HG02981 (cell line): Measurements from ENCODE around the gene ARHGAP10.
"Not testable (repeated sequence)": the region's sequence is repeated elsewhere in the genome, so short reads cannot be mapped to it uniquely, and the experiment has no call there.

Experiments
- ATAC-seq: cut with Tn5 transposase; IDR thresholded peaks from one replicate; pipeline ENCODE4 v1.9.1; 2021; ENCODE audit warnings: mild to moderate bottlenecking, moderate library complexity; ENCODE audit not compliant: unreplicated experiment

ARHGAP10 gene

DNA sequence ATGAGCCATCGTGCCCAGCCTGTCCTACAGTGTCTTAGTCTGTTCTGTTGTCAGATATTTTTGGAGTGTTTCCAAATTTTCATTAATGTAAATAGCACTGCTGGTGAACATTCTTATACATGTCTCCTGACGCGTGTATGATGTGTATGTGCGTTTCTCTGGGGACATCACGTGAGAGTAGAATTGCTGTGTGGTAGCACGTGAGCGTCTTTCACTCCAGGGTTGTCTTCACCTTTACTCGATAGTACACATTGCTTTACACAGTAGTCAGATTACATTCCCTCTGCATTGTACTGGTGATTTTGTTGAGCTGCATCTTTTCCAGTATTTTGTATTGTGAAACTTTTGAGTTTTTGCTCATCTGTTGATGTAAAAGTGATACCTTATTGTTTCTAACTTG lies 60.0 kb downstream of the ARHGAP10 start:
- no peak for ATAC-seq

DNA sequence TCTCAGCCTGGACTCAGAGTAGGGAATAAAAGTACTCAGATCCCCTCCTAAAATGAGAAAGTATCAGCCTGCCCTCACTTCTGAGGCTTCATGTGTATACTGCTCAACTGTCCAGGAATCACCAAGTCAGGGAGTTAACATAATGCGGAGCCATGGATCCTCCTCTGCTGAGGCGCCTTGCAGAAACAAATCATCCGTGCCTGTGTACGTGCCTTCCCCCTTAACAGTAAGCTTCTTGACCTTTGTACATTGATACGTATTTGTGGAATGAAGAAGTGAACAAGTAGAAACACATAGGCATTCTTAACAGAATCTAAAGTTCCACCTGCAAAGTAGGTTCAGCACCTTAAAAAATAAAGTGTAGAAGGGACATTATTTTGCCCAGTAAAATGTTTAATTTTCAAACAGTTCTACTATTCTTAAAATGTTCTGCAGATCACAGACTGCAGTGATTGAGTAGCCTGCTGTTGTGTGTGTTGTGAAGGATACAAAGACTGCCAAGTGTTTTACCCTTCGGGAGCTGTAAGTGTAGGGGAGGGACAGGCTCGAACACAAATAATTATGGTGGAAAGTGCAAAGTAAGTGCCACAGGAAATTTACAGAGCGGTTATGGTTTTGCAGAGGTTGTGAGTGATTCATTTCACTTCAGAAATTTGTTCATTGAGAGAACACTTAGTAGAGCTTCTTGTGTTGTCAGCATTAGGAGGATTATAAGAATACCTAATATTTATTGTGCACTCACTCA lies 61.9 kb downstream of the ARHGAP10 start:
- peak; percentile 28 for ATAC-seq

DNA sequence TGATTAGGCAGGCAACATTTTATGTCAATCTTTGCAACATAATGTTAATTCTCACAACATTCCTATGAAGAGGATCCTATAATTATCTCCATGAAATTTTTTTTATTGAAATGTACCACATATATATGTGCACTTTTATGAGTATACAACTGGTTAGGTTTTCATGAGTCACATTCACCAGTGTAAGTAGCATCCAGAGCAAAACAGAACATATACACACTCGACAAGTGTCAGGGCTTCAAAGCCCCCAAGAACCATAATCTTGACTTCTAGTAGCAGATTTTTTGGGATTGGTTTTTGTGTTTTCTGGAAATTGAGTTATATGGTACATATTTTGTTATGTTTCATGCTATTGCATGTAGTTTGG lies 62.4 kb downstream of the ARHGAP10 start:
- no peak for ATAC-seq

DNA sequence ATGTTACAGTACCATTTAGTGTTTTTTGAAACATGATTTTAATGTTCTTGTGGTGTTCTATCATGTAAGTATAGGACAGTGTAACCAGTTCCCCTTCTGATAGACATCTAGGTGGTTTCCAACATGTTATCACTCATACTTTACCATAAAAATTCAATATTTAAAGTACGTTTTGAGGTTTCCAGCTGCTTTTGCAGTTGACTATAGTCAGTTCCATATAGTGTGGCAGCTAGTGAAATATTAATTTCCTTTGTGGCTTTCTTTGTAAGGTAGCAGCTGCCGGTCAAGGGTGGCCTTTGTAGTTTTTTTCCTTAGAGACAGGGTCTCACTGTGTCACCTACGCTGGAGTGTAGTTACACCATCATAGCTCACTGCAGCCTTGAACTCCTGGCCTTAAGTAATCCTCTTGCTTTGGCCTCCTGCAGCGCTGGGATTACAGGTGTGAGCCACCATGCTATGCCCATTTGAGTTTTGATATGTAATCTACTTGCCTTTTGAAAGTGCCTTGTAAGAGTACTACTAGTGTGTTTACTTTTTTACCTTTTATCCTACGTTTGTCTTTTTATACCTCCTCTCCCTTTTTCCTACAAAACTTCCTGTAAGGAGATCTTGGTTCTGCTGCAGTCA lies 63.0 kb downstream of the ARHGAP10 start:
- ATAC-seq = peak; percentile 81

DNA sequence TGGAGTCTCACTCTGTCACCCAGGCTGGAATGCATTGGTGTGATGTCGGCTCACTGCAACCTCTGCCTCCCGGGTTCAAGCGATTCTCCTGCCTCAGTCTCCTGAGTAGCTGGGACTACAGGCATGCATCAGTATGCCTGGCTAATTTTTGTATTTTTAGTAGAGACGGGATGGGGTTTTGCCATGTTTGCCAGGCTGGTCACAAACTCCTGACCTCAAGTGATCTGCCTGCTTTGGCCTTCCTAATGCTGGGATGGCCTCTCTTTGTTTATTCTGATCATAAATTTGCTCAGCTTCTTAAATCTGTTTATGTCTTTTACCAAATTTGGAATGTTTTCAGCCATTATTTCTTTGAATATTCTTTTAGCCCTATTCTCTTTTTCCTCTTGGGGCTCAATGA lies 67.2 kb downstream of the ARHGAP10 start:
- ATAC-seq = not testable (repeated sequence)

DNA sequence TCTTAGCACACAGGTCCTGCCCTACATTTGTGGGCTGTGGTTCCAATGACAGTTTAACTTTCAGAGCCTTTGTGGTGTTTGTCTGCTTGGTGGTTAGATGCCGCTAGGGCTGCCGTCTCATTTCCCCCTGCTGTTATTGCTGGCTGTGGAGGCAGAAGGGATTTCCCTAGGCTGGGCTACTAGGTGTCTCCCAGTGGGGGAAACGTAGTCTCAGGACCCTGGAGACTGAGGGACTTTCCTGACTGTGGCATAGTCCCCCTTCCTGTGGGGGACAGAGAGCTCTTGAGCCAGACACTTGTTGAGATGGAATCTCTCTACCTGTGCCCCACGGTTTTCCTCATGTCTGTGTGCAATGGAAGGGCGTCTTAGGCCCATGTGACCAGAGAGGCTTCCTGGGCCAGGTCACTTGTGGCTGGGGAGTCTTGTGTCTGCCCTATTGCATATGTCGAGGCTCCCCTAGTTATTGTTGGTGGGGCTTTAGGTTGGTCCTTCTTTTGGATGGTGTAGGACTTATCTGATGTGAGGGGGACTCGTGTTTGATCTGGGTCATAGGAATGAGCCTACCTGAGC lies 68.2 kb downstream of the ARHGAP10 start:
- peak; percentile 96 for ATAC-seq

DNA sequence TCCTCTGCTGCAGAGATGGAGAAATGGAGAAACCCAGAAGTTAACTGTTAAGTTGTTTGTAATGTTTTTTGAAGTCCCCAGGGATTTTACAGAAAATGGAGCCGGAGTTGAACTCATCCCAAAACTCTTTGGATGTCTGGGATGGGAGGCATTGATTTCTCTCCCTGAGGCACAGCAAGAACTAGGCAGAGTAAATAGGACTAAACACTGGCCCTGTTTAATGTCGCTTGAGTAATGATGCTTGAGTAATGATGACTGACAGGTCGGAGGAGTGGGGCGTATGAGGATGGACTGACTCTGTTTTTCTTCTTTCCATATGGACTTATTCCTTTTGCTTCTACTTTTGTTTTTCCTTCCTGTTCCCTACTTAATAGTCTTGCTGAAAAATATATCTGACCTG lies 69.9 kb downstream of the ARHGAP10 start:
- no peak for ATAC-seq

DNA sequence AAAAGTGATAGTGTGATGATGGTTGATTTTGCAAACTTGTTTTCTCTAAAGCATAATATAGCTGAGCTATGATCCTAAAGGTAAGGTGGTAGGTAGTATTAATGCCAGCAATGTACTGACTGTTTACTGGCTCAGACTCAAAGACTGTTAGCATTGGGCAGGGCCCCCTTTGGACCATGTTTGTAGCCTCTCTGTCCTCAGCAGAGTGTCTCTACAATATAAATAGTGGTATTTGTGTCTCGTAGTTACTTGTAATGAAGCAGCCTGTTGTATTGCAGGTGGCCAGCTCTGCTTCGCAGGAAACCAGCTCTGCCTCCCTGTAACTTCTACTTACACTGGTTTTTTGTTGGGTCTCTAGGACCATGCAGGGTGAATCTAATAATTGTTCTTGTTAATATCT lies 70.5 kb downstream of the ARHGAP10 start:
- ATAC-seq = no peak

DNA sequence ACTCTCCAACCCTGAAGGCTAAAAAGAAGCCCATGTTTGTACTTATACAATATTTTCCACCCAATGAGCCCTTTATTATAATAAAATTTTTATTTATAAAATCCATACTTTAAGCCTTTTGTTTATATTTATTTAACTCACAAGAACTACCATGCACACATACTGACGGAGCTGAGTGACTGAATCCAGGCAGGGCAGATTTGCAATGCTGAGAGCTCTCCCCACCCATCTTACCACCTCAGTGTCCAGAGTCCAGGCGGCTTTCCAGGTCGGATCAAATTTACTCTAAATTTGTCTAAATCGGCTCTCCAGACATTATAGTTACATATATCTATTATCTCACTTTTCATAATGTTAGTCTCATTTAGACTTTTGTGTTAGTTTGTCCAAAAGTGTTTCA lies 74.1 kb downstream of the ARHGAP10 start:
- no peak for ATAC-seq

DNA sequence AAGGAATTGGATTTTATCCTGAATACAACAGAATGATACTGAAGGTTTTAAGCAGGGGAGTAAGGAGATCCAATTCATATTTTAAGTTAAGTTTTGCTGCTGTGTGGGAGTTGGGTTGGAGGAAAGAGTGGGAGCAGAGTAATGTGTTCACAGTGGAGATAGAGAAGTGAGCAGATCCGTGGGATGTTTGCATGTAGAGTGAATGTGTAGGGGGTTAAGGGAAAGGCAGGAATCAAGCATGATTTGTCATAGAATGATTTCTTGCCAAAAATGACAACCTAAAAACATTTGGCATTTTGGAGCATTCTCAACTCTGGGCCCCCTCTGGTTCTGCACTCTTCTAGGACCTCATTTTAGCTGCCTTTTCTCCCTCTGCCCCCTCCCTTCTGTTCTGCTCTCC lies 76.6 kb downstream of the ARHGAP10 start:
- no peak for ATAC-seq

DNA sequence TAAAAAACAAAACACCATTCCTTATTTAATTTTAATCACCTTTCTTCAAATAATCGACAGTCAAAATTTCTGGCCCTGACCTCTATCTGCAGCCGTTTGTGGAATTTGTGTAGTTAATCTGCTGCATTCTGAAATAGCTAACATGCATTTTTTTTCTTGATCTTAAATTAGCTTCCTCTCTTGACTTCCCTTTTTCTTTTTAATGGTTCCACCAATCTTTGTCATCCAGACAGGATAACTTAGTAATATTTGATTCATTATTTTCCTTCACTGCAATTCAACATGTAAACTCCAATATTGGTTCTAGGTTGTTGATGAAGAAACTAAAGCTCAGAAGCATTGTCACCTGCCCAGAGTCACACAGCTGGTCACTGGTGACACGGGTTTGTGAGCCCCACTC lies 77.3 kb downstream of the ARHGAP10 start:
- no peak for ATAC-seq

DNA sequence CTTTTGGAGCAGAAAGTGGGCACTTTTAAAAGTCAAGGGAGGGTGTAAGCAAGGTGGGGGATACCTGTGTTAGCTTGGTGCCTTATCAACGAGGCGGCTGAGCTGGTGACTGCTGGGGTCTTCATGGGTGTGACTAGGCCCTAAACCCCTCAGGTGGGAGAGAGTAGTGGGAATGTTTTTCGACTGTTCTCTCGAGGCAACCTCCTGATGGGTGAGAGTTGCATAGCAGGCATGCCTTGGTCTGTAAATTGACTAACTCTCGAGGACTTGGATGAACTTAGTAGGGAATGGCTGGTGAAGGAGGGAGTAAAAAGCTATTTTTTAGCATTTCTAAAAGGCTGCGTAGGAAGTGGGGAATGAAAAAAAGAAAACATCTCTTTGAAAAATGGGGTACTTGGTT lies 80.0 kb downstream of the ARHGAP10 start:
- ATAC-seq = no peak

DNA sequence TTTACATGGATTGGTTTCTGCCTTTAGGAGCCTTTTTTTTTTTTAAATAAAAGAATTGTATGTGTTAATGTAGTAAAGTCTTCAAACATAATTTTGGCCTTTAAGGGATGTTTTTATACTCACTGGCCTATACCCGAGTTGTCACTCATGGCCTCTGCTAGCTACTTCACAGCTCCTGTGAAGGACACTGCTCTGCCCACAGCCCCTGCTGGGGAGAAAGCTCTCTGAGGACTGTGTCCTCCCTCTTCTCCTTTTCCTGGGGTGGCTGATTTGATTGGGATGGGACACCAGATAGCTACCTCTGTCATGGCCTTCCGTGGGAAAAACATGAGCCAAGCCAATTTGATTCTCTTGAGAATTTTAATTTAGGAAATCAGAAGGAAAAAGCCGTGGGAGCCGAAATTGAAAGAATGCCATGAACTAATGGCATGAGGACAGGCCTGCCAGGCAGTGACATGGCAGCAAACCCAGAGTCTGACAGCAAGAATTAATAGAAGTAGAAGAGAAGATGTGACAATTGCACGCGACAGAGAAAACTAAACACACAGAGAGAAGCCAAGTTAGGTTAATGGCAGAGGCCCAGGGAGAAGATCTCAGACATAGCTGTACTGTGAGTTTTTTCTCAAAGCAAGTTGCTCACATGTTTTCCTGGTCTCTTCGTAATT lies 81.4 kb downstream of the ARHGAP10 start:
- ATAC-seq = no peak

DNA sequence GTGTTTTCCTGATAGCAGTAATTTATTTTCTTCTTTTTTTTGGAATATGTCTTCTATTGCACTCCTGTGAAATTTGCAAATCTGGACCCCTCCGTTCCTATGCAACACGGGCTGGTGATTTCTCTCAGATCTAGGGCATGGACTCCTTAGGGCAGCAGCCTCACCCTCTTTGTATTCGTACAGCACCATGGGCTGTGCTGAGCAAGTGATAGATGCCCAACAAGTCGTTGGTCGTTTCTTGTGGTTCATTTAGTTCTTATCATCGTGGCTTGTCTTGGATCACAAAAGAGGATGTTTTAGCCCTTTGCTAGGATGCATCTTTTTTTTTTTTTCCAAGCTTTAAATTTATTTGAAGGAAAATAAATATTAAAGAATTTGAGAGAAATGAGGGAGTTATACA lies 82.1 kb downstream of the ARHGAP10 start:
- ATAC-seq = no peak

DNA sequence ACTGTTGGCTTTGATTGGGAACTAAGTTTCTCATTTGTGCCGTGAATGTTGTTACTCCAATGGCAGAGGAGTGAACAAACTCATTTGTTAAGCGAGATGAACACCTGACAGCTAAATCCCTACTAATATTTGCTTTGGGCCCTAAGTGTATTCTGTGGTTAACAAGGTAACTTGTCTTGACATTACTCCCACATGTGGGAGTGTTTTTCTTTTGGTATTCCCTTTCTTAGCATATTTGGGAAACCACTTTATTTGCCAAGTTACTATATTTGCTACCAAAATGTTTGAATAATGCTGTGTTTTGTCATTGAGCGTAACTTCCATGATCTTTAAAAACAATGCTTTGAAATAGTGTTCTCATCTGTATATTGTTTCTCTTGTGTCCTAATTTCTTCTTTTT lies 82.5 kb downstream of the ARHGAP10 start:
- no peak for ATAC-seq

DNA sequence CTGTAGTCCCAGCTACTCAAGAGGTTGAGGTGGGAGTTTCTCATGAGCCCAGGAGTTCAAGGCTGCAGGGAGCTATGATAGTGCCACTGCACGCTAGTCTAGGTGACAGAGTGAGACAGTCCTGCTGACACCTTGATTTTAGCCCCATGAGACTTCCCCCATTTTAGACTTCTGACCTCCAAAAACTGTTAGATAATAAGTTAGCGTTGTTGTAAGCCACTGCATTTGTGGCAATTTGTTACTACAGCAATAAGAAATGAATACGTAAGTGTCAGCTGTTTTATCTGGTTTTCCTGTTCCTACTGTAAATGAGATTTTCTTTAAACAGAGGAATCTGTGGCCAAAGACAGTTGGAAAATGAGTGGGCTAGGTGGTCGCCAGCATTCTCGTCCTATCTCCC lies 83.9 kb downstream of the ARHGAP10 start:
- ATAC-seq = no peak

DNA sequence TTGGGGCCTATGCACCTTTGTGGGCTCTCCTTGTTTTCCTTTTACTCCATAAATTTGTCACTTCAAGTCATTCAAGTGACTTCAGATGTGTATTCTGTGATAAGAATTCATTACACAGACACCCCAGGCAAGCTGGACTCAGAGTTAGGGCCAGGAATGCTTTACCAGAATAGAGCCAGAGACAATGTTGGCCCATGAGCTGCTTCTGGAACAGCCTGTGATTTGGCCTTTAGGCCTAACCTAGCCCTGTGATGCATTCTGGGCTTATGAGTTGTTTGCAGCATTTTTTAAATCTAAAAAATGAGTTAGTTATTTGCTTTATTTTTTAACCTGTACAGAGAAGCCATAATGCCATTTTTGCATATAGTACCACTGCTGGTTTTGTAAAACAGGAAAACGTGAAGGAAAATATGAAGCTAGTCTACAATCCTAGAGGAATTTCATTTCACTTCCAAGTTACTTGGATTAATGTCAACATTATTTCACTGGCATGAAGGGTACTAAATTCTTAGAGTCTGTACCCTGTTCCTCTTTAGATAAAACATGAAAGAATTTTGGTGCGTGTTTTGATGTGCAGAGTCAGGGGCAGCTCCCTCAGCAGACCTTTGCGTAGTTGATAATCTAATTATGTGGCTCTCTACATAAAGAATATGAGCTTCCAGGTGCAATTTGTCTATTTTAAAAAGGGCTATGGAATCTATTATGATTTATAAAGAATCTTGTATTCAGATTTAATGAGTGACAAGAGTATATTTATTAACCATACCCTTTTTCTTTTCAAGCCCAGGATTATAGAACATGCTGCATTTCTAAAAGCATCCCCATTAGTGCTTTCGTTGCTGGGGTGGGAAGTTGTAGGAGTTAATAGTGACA lies 84.7 kb downstream of the ARHGAP10 start:
- ATAC-seq = no peak

DNA sequence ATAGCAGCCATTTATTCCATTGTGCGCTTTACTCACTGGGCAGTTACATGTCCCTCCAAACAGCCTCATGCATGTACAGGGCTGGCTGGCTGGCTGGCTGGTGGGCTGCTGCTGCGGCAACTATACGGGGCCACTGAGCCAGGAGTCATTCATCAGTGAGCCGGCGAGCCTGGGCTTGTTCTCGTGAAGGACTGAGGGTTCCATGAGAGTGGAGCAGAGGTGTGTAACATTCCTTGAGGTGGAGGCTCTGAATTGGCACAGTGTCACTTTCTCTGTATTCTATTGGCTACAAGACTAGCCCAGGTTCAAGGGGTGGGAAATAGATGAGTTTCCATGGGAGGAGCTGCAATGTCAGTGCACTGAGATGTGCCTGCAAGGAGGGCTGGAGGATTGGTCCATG lies 89.1 kb downstream of the ARHGAP10 start:
- ATAC-seq = no peak

DNA sequence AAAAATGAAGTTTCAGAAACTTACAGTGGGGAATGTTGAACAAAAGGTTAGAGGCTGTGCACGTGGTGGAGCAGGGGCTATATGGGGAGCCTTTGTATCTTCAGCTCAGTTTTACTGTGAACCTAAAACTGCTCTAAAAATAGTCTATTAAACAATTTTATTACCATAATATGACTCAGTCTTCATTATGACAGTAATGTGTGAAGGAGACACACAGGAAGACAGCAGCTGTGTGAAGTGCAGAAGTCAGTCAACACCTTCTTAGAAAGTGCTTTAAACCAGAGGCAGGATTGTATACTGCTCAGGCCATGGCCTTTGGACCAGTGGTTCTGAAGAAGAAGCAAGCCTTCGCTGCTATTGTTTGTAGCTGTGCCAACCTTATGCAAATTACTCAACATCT lies 89.7 kb downstream of the ARHGAP10 start:
- ATAC-seq = peak; percentile 78

DNA sequence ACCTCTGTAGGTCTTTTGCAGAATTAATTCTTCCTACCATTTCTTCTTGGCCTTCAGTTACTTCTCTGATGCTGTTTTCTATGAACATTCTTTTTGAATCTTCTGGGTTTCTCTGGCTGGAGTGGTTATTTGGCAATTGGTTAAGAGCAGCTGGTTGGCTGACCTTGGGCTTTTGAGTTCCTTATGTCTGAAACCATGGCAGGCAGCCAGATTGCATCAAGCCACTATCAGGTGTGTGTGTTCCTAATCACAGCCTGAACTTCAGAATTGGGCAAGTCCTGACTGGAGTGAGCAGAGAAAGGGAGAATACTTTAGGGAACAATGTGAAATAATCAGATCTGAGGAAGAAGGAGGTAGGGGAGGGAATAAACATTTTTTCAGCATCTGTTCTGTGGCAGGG lies 90.2 kb downstream of the ARHGAP10 start:
- ATAC-seq = no peak

DNA sequence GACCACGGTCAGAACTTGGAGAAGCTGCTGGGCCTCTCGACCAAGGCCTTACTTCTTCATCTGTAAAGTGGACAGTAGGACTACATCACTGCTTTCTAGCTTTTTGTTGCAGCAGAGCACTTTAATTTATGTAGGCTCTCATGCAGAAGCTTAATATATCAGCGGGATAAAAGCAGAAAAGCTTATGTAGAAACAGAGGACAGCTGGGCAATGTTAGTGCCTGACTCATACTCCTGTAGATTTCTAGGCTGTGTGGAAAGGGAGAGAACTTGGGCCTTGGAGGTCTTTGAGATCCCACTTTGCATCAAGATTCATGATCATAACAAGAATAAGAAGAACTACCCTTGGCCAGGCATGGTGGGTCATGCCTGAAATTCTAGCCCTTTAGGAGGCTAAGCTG lies 91.2 kb downstream of the ARHGAP10 start:
- ATAC-seq = no peak
